ENCODE data around the gene HTRA1.

HTRA1 gene

GRCh38 chr10:122537545-122537944, 76.2 kb downstream of the HTRA1 start:
- Histone ChIP-seq H3K4me3 (no peak overlapping the region), H3K36me3 (no peaks in the 10 kb centered on the region), H4K20me1 (no peaks in the 10 kb centered on the region), H3K9ac (no peak overlapping the region), H3K4me2 (peak overlapping the region in 1 of 11 experiments; percentile 28; a peak in 1 of 22 replicates), H3K9me3 (replicated peaks in 1 of 11) (peaks cover 5 to 37% (median 22%) of the 10 kb centered on the region in 11 experiments; a peak in 20 of 22 replicates), H3K27me3 (no peaks in the 10 kb centered on the region), H3K4me1 (peaks cover 25 to 62% (median 37%) of the 10 kb centered on the region in 10 experiments), H3K27ac (peak overlapping the region in 1 of 11 experiments; percentile 1; a peak in 1 of 22 replicates)
- TF ChIP-seq Cebpa-rat (IDR thresholded peaks at IDR 0.05): no peak

GRCh38 chr10:122541541-122542002, 80.2 kb downstream of the HTRA1 start:
- no peaks in the 10 kb centered on the region for H4K20me1 ChIP-seq
- H3K27ac ChIP-seq: peak overlapping the region in 10 of 11 experiments; percentile 27 to 97 (median 90); a peak in 20 of 22 replicates
- H3K9ac ChIP-seq: peak overlapping the region in 9 of 11 experiments; percentile 53 to 83 (median 68); a peak in 18 of 22 replicates
- no peaks in the 10 kb centered on the region for H3K36me3 ChIP-seq
- peak in 8 of 11 experiments; percentile 28 to 90 (median 86); a peak in 13 of 22 replicates for TF ChIP-seq Cebpa-rat (IDR thresholded peaks at IDR 0.05)
- H3K27me3 ChIP-seq: no peaks in the 10 kb centered on the region
- peak overlapping the region in 2 of 10 experiments; percentile 1 to 16; a peak in 1 of 20 replicates for H3K4me3 ChIP-seq
- H3K4me2 ChIP-seq: peak overlapping the region; percentile 40 to 83 (median 68); a peak in 21 of 22 replicates
- peaks cover 5 to 37% (median 18%) of the 10 kb centered on the region in 11 experiments; a peak in 20 of 22 replicates for H3K9me3 ChIP-seq (replicated peaks in 1 of 11)
- peaks cover 53 to 82% (median 67%) of the 10 kb centered on the region in 10 experiments for H3K4me1 ChIP-seq

DNA sequence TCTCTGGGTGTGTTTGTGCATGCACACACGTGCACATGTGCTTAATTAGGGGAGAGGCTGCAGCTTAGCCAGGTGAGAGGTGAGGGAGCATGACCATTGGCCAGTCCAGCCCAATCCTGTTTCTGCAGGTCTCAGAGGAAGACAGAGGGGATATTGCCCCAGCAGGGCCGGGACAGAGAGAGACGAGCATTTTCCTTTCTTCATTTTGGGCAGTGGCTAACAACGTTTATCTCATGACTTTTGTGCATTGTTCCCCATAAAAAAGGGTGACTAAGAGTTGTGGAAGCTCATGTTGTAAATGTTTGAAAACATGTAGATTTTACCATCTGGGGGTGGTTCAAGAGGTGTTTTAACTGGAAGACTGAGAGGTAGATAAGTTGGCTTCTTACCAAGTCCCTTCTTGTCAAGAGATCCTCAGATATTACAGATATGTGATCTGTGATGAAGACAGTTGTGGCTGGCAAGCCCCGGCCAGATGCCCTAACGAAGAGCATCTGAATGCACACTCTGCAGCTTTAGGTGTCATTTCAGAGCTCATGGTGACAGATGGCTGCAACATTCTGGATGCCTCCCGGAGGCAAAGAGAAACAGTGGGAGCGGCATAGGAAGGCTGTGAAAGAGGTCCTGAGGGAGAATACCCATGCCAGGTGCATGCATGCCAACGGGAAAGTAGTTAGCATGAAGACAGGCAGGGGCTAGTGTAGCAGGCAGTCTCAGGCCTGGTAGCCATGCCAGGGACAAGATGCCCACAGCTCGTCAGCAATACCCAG, 82.5 kb downstream of the HTRA1 start:
- Histone ChIP-seq H3K27ac (peak overlapping the region in 9 of 11 experiments; percentile 30 to 97 (median 91); a peak in 17 of 22 replicates), H3K4me2 (peak overlapping the region; percentile 45 to 83 (median 68)), H4K20me1 (no peaks in the 10 kb centered on the region), H3K27me3 (no peaks in the 10 kb centered on the region), H3K4me1 (peaks cover 58 to 94% (median 72%) of the 10 kb centered on the region in 10 experiments), H3K36me3 (no peaks in the 10 kb centered on the region), H3K9me3 (replicated peaks in 1 of 11) (peaks cover 0 to 22% (median 4%) of the 10 kb centered on the region in 11 experiments; a peak in 10 of 22 replicates), H3K9ac (peak overlapping the region in 2 of 11 experiments; percentile 29 to 40; a peak in 3 of 22 replicates), H3K4me3 (0 out of 20 replicates have a peak overlapping the region, but pooled peaks of 1 of the 10 experiments have one; percentile 5)
- no peak for TF ChIP-seq Cebpa-rat (IDR thresholded peaks at IDR 0.05)

GRCh38 chr10:122544493-122544892, 83.1 kb downstream of the HTRA1 start:
- 0 out of 20 replicates have a peak overlapping the region, but pooled peaks of 1 of the 10 experiments have one; percentile 5 for H3K4me3 ChIP-seq
- no peak for TF ChIP-seq Cebpa-rat (IDR thresholded peaks at IDR 0.05)
- H3K36me3 ChIP-seq: no peaks in the 10 kb centered on the region
- no peaks in the 10 kb centered on the region for H3K27me3 ChIP-seq
- H3K4me1 ChIP-seq: peaks cover 58 to 88% (median 73%) of the 10 kb centered on the region in 10 experiments
- H3K4me2 ChIP-seq: peak overlapping the region; percentile 45 to 83 (median 68)
- H4K20me1 ChIP-seq: no peaks in the 10 kb centered on the region
- H3K27ac ChIP-seq: peak overlapping the region in 9 of 11 experiments; percentile 30 to 97 (median 91); a peak in 17 of 22 replicates
- peak overlapping the region in 2 of 11 experiments; percentile 29 to 40; a peak in 3 of 22 replicates for H3K9ac ChIP-seq
- H3K9me3 ChIP-seq (replicated peaks in 1 of 11): peaks cover 0 to 22% (median 4%) of the 10 kb centered on the region in 11 experiments; a peak in 9 of 22 replicates

GRCh38 chr10:122546242-122546641, 84.9 kb downstream of the HTRA1 start:
- H3K4me2 ChIP-seq: no peak overlapping the region; a peak in 1 of 22 replicates
- no peaks in the 10 kb centered on the region for H3K36me3 ChIP-seq
- H3K9me3 ChIP-seq (replicated peaks in 1 of 11): peaks cover 0 to 6% (median under 1%) of the 10 kb centered on the region in 11 experiments; a peak in 4 of 22 replicates
- H3K27me3 ChIP-seq: no peaks in the 10 kb centered on the region
- H3K9ac ChIP-seq: no peak overlapping the region
- H4K20me1 ChIP-seq: no peaks in the 10 kb centered on the region
- H3K4me1 ChIP-seq: peaks cover 40 to 73% (median 60%) of the 10 kb centered on the region in 10 experiments
- H3K27ac ChIP-seq: peak overlapping the region in 3 of 11 experiments; percentile 26 to 97 (median 28); a peak in 3 of 22 replicates
- no peak overlapping the region for H3K4me3 ChIP-seq
- no peak for TF ChIP-seq Cebpa-rat (IDR thresholded peaks at IDR 0.05)

DNA sequence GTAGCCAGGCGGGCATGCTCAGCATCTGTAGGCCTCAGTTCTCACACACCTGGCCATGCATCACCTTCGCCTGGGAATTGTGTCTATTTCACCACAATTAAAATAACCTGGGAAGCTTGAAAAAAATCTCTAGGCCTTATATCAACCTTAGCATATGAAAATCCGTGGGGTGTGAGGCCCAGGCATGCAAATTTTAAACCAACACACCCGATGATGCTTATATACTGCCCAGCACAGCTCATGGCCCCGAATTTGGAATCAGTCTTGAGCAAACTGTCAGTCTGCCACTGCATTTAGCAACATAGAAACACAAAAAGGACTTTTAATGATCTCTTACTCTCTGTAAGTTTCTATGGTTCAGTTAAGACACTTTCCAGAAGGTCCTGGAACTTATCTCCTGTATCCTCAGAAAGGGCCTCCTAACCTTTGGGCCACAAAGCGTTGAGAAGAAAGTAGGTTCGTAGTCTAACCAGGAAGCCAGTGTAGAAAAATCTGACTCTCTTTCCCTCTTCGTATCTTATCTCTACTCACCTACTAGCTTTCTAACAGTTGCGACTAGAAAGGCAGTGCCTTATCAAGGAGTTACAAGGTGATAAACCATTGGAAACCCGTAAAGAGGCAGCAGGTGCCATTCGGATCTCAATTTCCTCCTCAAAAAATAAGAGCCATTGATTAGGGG, 87.2 kb downstream of the HTRA1 start:
- Histone ChIP-seq H3K4me1 (peaks cover 17 to 59% (median 49%) of the 10 kb centered on the region in 10 experiments), H4K20me1 (no peaks in the 10 kb centered on the region), H3K27me3 (no peaks in the 10 kb centered on the region), H3K4me3 (no peak overlapping the region), H3K27ac (no peak overlapping the region; a peak in 1 of 22 replicates), H3K9ac (no peak overlapping the region), H3K36me3 (no peaks in the 10 kb centered on the region), H3K9me3 (replicated peaks in 1 of 11) (peaks cover 0 to 6% (median 0%) of the 10 kb centered on the region in 11 experiments; a peak in 2 of 22 replicates), H3K4me2 (peak overlapping the region in 8 of 11 experiments; percentile 31 to 59 (median 48); a peak in 15 of 22 replicates)
- TF ChIP-seq Cebpa-rat (IDR thresholded peaks at IDR 0.05): no peak

DNA sequence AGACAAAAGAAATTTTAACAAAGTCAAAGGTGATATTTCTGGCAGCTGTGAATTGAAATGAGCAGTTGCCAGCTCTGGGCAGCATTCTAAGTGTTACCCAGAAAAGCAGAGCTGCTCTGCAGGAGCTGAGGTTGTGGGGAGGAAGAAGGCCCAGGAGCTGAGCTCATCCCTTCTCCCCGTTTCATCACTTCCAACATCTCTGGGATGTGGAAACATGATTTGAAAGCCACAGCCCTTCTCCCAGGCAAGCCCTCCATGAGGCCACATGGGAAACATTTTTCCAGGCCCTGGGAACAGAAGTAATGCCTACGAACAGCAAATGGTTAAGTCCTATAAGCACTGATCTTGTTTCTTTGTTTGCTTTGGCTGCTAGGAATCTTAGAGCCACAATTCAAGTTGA, 88.3 kb downstream of the HTRA1 start:
- no peak for TF ChIP-seq Cebpa-rat (IDR thresholded peaks at IDR 0.05)
- H4K20me1 ChIP-seq: no peaks in the 10 kb centered on the region
- H3K4me1 ChIP-seq: peaks cover 6 to 48% (median 38%) of the 10 kb centered on the region in 10 experiments
- no peak overlapping the region for H3K4me3 ChIP-seq
- H3K27ac ChIP-seq: peak overlapping the region in 3 of 11 experiments; percentile 19 to 48 (median 38); a peak in 1 of 22 replicates
- H3K9me3 ChIP-seq (replicated peaks in 1 of 11): peaks cover 0 to 8% (median 0%) of the 10 kb centered on the region in 11 experiments; a peak in 4 of 22 replicates
- H3K36me3 ChIP-seq: no peaks in the 10 kb centered on the region
- no peaks in the 10 kb centered on the region for H3K27me3 ChIP-seq
- no peak overlapping the region for H3K9ac ChIP-seq
- peak overlapping the region in 2 of 11 experiments; percentile 7; a peak in 1 of 22 replicates for H3K4me2 ChIP-seq

DNA sequence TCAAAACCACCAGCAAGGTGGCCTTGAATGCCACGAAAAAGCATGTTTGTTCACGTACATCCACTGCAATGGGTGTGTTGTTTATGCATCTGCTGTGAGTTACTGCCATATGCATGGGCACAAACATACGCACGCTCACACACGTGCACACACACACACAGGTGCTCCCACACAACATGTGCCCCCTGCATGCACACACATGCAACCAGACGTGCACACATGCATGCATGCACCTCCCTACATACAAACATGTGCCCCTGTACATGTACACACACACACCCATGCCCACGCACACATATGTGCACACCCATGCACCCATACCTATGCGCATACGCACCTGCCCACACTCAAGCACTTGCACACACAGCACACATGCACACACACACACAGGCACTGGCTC, 89.1 kb downstream of the HTRA1 start:
- peaks cover 0 to 9% (median 0%) of the 10 kb centered on the region in 11 experiments; a peak in 3 of 22 replicates for H3K9me3 ChIP-seq (replicated peaks in 1 of 11)
- no peak overlapping the region for H3K4me2 ChIP-seq
- H3K36me3 ChIP-seq: no peaks in the 10 kb centered on the region
- no peaks in the 10 kb centered on the region for H3K27me3 ChIP-seq
- TF ChIP-seq Cebpa-rat (IDR thresholded peaks at IDR 0.05): no peak
- H3K9ac ChIP-seq: no peak overlapping the region
- H3K4me3 ChIP-seq: no peak overlapping the region
- H3K4me1 ChIP-seq: peaks cover 0 to 40% (median 31%) of the 10 kb centered on the region in 10 experiments; a peak in 17 of 20 replicates
- no peak overlapping the region for H3K27ac ChIP-seq
- no peaks in the 10 kb centered on the region for H4K20me1 ChIP-seq
